NB4 (cell line): ENCODE measurements around the gene TNFRSF18.

Source experiments
- CTCF ChIP-seq: IDR thresholded peaks from one replicate; pipeline ENCODE4 v1.5.1; 2012; ENCODE audit warnings: low read depth, low read length
- MAX ChIP-seq: IDR thresholded peaks from 2 replicates; pipeline ENCODE4 v1.6.1; 2011; ENCODE audit warnings: low read depth, low read length
- MYC ChIP-seq: IDR thresholded peaks from 2 replicates; pipeline ENCODE4 v1.6.1; 2011; ENCODE audit warnings: low read depth, low read length
- POLR2A ChIP-seq: IDR thresholded peaks from 2 replicates; pipeline ENCODE4 v1.6.1; 2011; ENCODE audit warnings: mild to moderate bottlenecking; ENCODE audit not compliant: insufficient read length; ENCODE audit errors: extremely low read depth

GRCh38 chr1:1179346-1179982 lies 26.9 kb downstream of the TNFRSF18 start:
- TF ChIP-seq CTCF: no peak
- TF ChIP-seq POLR2A: no peak
- no peak for TF ChIP-seq MYC
- TF ChIP-seq MAX: no peak
